Measurements from ENCODE around the gene DDX54. TPM values are rescaled to one million over a fixed set of nuclear protein-coding genes. Genes with fewer than 3 reads are reported as not detected.

DDX54 gene
- total RNA-seq, 4 donors from 2014 or later, result 53.9 to 71.8 (median 63.9) TPM

DNA sequence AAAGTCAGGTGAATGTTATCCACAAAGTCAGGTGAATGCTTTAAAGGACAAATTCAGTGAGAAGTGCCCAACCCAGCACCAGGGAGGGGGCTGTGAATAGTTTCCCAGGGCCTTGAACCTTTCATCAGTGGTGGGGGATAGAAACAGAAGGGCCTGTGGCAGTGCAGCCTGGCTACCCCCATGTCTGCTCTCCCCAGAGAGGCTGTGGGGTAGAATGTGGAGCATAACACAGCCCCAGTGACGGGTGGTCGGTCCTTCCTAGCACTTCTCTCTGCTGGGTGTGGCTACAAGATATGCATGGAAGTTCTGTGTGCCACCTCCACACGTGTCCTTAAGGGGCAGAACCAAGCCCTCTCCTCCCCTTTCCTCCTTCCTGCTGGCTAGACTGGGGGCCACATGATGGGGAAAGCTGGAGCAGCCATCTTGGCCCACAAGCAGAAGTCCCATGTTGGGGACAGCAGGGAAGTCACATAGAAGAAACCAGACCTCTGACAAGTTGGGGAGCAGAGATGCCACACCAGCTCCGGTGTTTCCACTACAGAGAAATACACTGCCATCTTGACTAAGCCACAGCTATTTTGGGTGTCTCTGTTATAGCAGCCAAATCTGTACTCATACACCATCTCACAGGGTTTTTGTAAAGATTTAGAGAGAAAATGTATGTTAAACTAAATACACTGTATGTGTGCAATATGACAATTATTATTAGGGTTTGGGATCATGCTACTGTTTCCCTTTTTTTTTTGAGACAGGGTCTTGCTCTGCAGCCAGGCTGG lies 17.2 kb upstream of the DDX54 start:
- no peaks in the 10 kb centered on the region for H3K36me3 ChIP-seq
- no peaks in the 10 kb centered on the region for H3K9me3 ChIP-seq
- TF ChIP-seq EP300 (IDR thresholded peaks at IDR 0.05), result no peak
- no peak for TF ChIP-seq POLR2AphosphoS5 (IDR thresholded peaks at IDR 0.05)
- TF ChIP-seq CTCF (IDR thresholded peaks at IDR 0.05), result no peak
- TF ChIP-seq POLR2A (IDR thresholded peaks at IDR 0.05), result no peak
- no peak overlapping the region for H3K27ac ChIP-seq
- H3K27me3 ChIP-seq, result no peaks in the 10 kb centered on the region
- no peaks in the 10 kb centered on the region for H3K4me1 ChIP-seq
- H3K4me3 ChIP-seq, result no peak overlapping the region
- WGBS, result 90% methylated on average over 3 of the region's 4 CpGs
- DNase-seq (ENCODE audit: low spot score in 2 of 2), result no peak

- no peak for DNase-seq (ENCODE audit: low spot score in 2 of 2)
- H3K4me3 ChIP-seq, result no peak overlapping the region
- no peaks in the 10 kb centered on the region for H3K36me3 ChIP-seq
- H3K27ac ChIP-seq, result no peak overlapping the region
- no peak for TF ChIP-seq EP300 (IDR thresholded peaks at IDR 0.05)
- TF ChIP-seq POLR2A (IDR thresholded peaks at IDR 0.05), result no peak
- TF ChIP-seq POLR2AphosphoS5 (IDR thresholded peaks at IDR 0.05), result no peak
- TF ChIP-seq CTCF (IDR thresholded peaks at IDR 0.05), result no peak
- no peaks in the 10 kb centered on the region for H3K27me3 ChIP-seq
- peaks cover 3% of the 10 kb centered on the region for H3K4me1 ChIP-seq
- no peaks in the 10 kb centered on the region for H3K9me3 ChIP-seq
- 94% methylated on average over 11 of the region's 14 CpGs for WGBS
Measured at GRCh38 chr12:113201187-113202177, 16.2 kb upstream of the DDX54 start.

- 90% methylated on average over 12 of the region's 12 CpGs for WGBS
- no peaks in the 10 kb centered on the region for H3K9me3 ChIP-seq
- H3K4me3 ChIP-seq, result no peak overlapping the region
- peaks cover 3% of the 10 kb centered on the region for H3K4me1 ChIP-seq
- TF ChIP-seq POLR2AphosphoS5 (IDR thresholded peaks at IDR 0.05) (no peak), POLR2A (IDR thresholded peaks at IDR 0.05) (no peak), CTCF (IDR thresholded peaks at IDR 0.05) (no peak), EP300 (IDR thresholded peaks at IDR 0.05) (no peak)
- no peaks in the 10 kb centered on the region for H3K27me3 ChIP-seq
- H3K36me3 ChIP-seq, result no peaks in the 10 kb centered on the region
- no peak overlapping the region for H3K27ac ChIP-seq
- no peak for DNase-seq (ENCODE audit: low spot score in 2 of 2)
Measured at GRCh38 chr12:113200021-113200797, 14.9 kb upstream of the DDX54 start.

DNA sequence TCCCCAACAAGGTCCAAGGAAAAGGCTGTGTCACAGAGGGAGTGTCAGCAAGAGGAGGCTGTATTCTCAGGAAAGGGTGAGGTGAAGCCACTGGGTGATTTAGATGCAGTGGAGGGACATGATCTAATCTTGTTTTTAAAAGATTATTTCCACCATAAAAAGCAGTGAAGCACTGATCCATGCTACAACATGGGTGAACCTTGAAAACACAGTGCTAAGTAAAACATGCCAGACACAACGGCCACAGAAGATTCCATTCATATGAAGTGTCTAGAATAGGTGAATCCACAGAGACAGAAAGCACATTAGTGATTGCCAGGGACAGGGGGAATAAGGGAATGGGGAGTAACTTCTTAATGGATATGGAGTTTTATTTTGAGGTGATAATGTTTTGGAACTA lies 13.0 kb upstream of the DDX54 start:
- no peak for DNase-seq (ENCODE audit: low spot score in 2 of 2)
- TF ChIP-seq EP300 (IDR thresholded peaks at IDR 0.05) (no peak), POLR2A (IDR thresholded peaks at IDR 0.05) (no peak), CTCF (IDR thresholded peaks at IDR 0.05) (no peak), POLR2AphosphoS5 (IDR thresholded peaks at IDR 0.05) (no peak)
- H3K27me3 ChIP-seq, result no peaks in the 10 kb centered on the region
- peaks cover 14% of the 10 kb centered on the region for H3K4me1 ChIP-seq
- WGBS, result 69% methylated on average over 1 of the region's 1 CpG
- H3K9me3 ChIP-seq, result no peaks in the 10 kb centered on the region
- H3K27ac ChIP-seq, result no peak overlapping the region
- no peak overlapping the region for H3K4me3 ChIP-seq
- H3K36me3 ChIP-seq, result no peaks in the 10 kb centered on the region

All from suprapubic skin (tissue), 4 donors.